ENCODE data around the gene KIF7.

DNA sequence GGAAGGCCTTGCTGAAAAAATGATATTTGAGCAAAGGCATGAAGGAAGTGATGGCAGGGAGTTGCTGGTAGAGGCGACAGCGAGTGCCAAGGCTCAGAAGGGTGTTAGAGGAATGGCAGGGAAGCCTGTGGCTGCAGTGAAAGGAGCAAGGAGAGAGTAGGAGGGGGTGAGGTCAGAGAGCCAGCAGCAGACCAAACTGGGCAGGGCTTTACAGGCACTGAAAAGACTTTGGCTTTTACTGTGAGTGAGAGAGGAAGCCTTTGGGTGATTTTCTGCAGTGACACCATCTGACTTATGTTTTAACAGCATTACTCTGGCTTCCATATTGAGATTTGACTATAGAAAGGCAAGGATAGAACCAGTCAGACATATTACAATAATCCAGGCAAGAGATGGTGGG lies 68.6 kb downstream of the KIF7 start:
- no peak for TF ChIP-seq POLR2AphosphoS5 (IDR thresholded peaks at IDR 0.05; ENCODE audit: low read depth, low read length)
- no peak for TF ChIP-seq POLR2A (IDR thresholded peaks at IDR 0.05; ENCODE audit: low read depth, low read length)
- no peak for TF ChIP-seq TAF1 (IDR thresholded peaks at IDR 0.05; ENCODE audit: low read depth, low read length)
- no peak for TF ChIP-seq SPI1 (IDR thresholded peaks at IDR 0.05; ENCODE audit: low read depth, low read length)
- no peak for TF ChIP-seq POU2F2 (IDR thresholded peaks at IDR 0.05; ENCODE audit: low read depth, low read length)

Measured in GM12891 (cell line).